ENCODE data around the gene NAT14. TPM values are rescaled to one million over a fixed set of nuclear protein-coding genes. Genes with fewer than 3 reads are reported as not detected.
"Not testable (repeated sequence)": the region's sequence is repeated elsewhere in the genome, so short reads cannot be mapped to it uniquely, and the experiment has no call there.

Gene NAT14
- polyA plus RNA-seq, 1 donor from 2014 or later = 6.1 TPM

DNA sequence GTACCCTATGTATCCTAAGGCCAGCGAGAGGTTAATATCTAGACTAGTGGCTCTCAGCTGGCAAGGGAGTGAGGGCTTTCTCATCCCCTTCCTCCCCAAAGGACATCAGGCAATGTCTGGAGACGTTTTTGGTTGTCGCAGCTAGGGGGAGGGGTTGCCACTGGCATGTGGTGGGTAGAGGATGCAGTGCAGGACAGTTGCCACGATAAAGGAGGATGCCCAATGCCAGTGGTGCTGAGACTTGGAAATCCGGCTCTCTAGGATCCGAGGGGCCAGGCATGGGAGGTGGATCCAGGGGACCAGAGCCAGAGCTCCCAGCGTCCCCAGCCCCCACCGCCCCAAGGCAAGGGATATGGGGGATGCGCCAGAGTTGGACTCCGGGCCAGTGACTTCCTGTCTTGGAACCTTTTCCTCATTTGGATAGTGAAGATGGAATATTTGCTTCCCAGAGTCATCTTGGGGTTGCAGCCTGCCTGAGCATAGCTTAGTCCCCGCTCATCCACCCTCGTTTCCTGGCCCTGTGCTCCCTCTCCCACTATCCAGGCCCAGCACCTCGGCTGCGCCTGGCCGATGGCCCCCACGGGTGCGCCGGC is 8.2 kb downstream of the NAT14 start:
- no peaks in the 10 kb centered on the region for H3K9me3 Mint-ChIP-seq
- H3K4me3 Mint-ChIP-seq = no peak overlapping the region
- no peak overlapping the region for H3K27ac Mint-ChIP-seq
- H3K36me3 Mint-ChIP-seq = no peaks in the 10 kb centered on the region
- H3K27me3 Mint-ChIP-seq = peaks cover 12% of the 10 kb centered on the region
- peaks cover 0 to 1% (median 0%) of the 10 kb centered on the region in 3 donors for H3K4me1 Mint-ChIP-seq

- Mint-ChIP-seq H3K27me3 (peaks cover 12% of the 10 kb centered on the region), H3K4me1 (peaks cover 0 to 1% (median 0%) of the 10 kb centered on the region in 3 donors), H3K9me3 (no peaks in the 10 kb centered on the region), H3K36me3 (no peaks in the 10 kb centered on the region), H3K4me3 (no peak overlapping the region), H3K27ac (no peak overlapping the region)
Measured at GRCh38 chr19:55493645-55494171, 8.7 kb downstream of the NAT14 start.

DNA sequence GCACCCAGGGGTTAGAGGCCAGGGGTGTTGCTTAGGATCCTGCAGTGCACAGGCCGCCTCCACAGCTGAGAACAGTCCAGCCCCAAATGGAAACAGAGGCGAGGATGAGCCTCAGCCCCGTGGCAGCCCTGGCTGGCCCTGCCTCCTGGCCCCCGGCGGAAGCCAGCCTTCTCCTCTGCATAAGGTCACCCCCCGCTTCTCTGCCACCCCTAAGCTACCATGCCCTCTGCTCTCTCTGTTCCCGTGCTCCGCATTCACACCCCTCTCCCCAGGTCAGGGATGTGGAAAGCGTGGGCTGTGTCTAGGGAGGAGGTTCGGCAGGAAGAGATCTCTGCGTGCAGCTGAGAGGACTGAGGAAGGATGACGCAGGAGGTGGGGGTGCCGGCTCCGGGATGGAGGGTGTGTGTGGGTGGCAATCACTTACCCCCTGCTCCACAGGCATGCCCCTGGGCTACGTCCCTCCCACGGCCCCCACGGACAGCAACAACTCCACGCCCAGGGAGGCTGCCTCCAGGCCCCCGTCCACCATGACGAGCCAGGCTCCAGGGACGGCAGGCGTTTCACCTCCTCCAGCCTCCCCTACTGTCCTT is 9.3 kb downstream of the NAT14 start:
- Mint-ChIP-seq H3K9me3 (no peaks in the 10 kb centered on the region), H3K4me1 (peaks cover 0 to 1% (median 0%) of the 10 kb centered on the region in 3 donors), H3K27me3 (peaks cover 12% of the 10 kb centered on the region), H3K36me3 (no peaks in the 10 kb centered on the region), H3K27ac (no peak overlapping the region), H3K4me3 (no peak overlapping the region)

GRCh38 chr19:55495646-55496349 is 10.8 kb downstream of the NAT14 start:
- H3K4me1 Mint-ChIP-seq = peaks cover 0 to 1% (median 0%) of the 10 kb centered on the region in 3 donors
- H3K27ac Mint-ChIP-seq = no peak overlapping the region
- H3K9me3 Mint-ChIP-seq = no peaks in the 10 kb centered on the region
- peak overlapping the region in 1 of 4 donors; percentile 5 for H3K4me3 Mint-ChIP-seq
- peaks cover 12% of the 10 kb centered on the region for H3K27me3 Mint-ChIP-seq
- H3K36me3 Mint-ChIP-seq = no peaks in the 10 kb centered on the region

DNA sequence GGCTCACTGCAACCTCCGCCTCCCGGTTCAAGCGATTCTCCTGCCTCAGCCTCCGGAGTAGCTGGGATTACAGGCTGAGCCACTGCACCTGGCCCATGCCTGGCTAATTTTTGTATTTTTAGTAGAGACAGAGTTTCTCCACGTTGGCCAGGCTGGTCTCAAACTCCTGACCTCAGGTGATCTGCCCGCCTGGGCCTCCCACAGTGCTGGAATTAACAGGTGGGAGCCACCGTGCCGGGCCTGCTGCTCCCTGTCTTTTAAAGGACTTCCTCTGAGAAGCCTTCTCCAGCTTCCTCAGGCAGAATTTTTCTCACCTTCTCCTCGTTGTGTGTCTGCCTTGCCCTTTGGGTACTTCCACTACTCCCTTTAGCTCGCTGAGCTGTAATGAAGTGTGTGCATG is 11.8 kb downstream of the NAT14 start:
- not testable (repeated sequence) for H3K36me3 Mint-ChIP-seq, H3K27ac Mint-ChIP-seq, H3K9me3 Mint-ChIP-seq, H3K4me1 Mint-ChIP-seq
- peak overlapping the region in 1 of 4 donors; percentile 68 for H3K4me3 Mint-ChIP-seq
- H3K27me3 Mint-ChIP-seq = peaks cover 12% of the 10 kb centered on the region

GRCh38 chr19:55497763-55498162 is 12.8 kb downstream of the NAT14 start:
- H3K4me3 Mint-ChIP-seq = no peak overlapping the region
- peaks cover 8% of the 10 kb centered on the region for H3K27me3 Mint-ChIP-seq
- H3K9me3 Mint-ChIP-seq = no peaks in the 10 kb centered on the region
- H3K36me3 Mint-ChIP-seq = peaks cover 1% of the 10 kb centered on the region
- no peak overlapping the region for H3K27ac Mint-ChIP-seq
- peaks cover 0 to 3% (median 1%) of the 10 kb centered on the region in 3 donors for H3K4me1 Mint-ChIP-seq

GRCh38 chr19:55498246-55498840 is 13.4 kb downstream of the NAT14 start:
- Mint-ChIP-seq H3K4me1 (peaks cover 4 to 5% (median 5%) of the 10 kb centered on the region in 3 donors), H3K4me3 (peak overlapping the region in 1 of 4 donors; percentile 29), H3K27ac (no peak overlapping the region), H3K36me3 (peaks cover 3% of the 10 kb centered on the region), H3K9me3 (no peaks in the 10 kb centered on the region), H3K27me3 (peaks cover 3% of the 10 kb centered on the region)

- no peak overlapping the region for H3K27ac Mint-ChIP-seq
- H3K9me3 Mint-ChIP-seq = no peaks in the 10 kb centered on the region
- H3K4me3 Mint-ChIP-seq = no peak overlapping the region
- peaks cover 6 to 14% (median 7%) of the 10 kb centered on the region in 3 donors for H3K4me1 Mint-ChIP-seq
- H3K27me3 Mint-ChIP-seq = no peaks in the 10 kb centered on the region
- peaks cover 3% of the 10 kb centered on the region for H3K36me3 Mint-ChIP-seq
Measured at GRCh38 chr19:55500368-55500952, 15.5 kb downstream of the NAT14 start.

DNA sequence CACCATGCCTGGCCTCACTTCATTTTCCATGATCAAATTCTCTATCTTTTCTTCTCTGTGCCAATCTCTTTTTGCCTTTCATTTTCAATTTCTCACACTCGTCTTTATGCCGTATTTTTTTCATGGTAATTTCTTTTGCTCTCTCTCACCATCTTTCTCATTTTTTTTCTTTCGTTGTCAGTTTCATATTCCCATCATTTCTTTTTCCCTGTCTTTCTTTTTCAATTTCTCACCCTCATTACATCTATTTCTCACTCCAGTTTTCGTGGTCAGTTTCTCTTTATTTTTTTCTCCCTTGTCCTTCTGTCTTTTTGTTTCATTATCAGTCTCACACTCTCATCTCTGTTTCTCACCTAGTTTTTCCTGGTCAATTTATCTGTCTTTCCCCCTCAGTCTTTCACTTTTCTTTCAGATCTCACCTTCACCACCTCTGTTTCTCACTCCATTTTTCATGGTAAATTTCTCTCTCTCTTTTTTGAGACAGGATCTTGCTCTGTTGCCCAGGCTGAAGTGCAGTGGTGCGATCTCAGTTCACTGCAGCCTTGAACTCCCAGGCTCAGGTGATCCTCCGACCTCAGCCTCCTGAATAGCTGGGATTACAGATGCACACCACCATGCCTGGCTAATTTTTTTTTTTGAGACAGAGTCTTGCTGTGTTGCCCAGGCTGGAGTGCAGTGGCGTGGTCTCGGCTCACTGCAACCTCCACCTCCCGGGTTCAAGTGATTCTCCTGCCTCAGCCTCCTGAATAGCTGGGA is 17.4 kb downstream of the NAT14 start:
- no peaks in the 10 kb centered on the region for H3K27me3 Mint-ChIP-seq
- peaks cover 3% of the 10 kb centered on the region for H3K36me3 Mint-ChIP-seq
- H3K4me3 Mint-ChIP-seq = peak overlapping the region in 2 of 4 donors; percentile 39 to 46
- no peaks in the 10 kb centered on the region for H3K9me3 Mint-ChIP-seq
- peak overlapping the region; percentile 4 to 76 (median 21) for H3K27ac Mint-ChIP-seq
- H3K4me1 Mint-ChIP-seq = peaks cover 6 to 14% (median 7%) of the 10 kb centered on the region in 3 donors

- peak overlapping the region; percentile 91 to 98 (median 93) for H3K27ac Mint-ChIP-seq
- peaks cover 5 to 14% (median 7%) of the 10 kb centered on the region in 3 donors for H3K4me1 Mint-ChIP-seq
- peaks cover 4% of the 10 kb centered on the region for H3K36me3 Mint-ChIP-seq
- no peaks in the 10 kb centered on the region for H3K9me3 Mint-ChIP-seq
- no peaks in the 10 kb centered on the region for H3K27me3 Mint-ChIP-seq
- peak overlapping the region; percentile 83 to 96 (median 96) for H3K4me3 Mint-ChIP-seq
Measured at GRCh38 chr19:55503157-55503501, 18.1 kb downstream of the NAT14 start.

DNA sequence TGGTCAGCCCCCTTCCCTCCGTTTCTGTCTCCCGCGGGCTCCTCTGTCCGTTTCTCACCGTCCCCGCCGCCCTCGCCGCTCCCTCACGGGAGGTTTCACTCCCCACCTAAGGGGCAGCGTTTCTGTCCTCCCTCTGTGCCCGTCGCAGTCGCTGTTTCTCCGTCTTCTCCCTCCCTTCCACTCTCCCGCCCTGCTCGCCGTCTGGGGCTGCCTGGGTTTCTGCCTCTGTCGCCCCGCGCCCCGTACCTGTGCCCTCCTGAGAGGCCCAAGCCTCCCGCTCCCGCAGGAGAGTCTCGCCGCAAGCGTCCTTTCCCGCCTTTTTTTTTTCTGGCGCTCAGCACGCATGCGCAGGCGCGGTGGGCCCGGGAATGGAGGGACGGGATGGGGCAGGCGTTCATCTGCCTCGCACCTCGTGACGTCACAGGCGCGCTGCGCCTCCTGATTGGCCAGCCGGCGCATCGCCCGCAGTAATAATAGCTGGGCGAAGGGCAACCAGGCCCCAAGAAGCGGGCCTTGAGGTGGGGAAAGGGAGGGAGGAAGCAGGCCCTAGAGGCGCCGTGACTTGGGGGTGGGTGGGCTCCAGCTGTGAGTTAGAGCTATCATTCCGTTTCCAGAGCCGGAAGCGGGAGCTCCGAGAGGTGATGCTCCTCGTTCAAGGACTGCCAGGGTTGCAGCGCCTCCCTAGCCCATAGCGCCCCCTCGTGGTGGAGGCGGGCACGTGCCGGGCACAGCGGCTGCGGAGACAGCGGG is 18.7 kb downstream of the NAT14 start:
- Mint-ChIP-seq H3K36me3 (peaks cover 4% of the 10 kb centered on the region), H3K9me3 (no peaks in the 10 kb centered on the region), H3K4me1 (peaks cover 5 to 14% (median 7%) of the 10 kb centered on the region in 3 donors), H3K27me3 (no peaks in the 10 kb centered on the region), H3K4me3 (peak overlapping the region; percentile 83 to 96 (median 96)), H3K27ac (peak overlapping the region; percentile 91 to 98 (median 93))

GRCh38 chr19:55504252-55504603 is 19.2 kb downstream of the NAT14 start:
- Mint-ChIP-seq H3K9me3 (no peaks in the 10 kb centered on the region), H3K27ac (peak overlapping the region; percentile 91 to 98 (median 93)), H3K4me3 (peak overlapping the region; percentile 83 to 96 (median 96)), H3K36me3 (peaks cover 4% of the 10 kb centered on the region), H3K27me3 (no peaks in the 10 kb centered on the region), H3K4me1 (peaks cover 5 to 14% (median 7%) of the 10 kb centered on the region in 3 donors)

- no peaks in the 10 kb centered on the region for H3K27me3 Mint-ChIP-seq
- H3K9me3 Mint-ChIP-seq = no peaks in the 10 kb centered on the region
- peaks cover 4% of the 10 kb centered on the region for H3K36me3 Mint-ChIP-seq
- H3K4me3 Mint-ChIP-seq = peak overlapping the region in 2 of 4 donors; percentile 9 to 26
- H3K4me1 Mint-ChIP-seq = peaks cover 5 to 14% (median 7%) of the 10 kb centered on the region in 3 donors
- H3K27ac Mint-ChIP-seq = peak overlapping the region in 1 of 3 donors; percentile 58
Measured at GRCh38 chr19:55504981-55505380, 20.0 kb downstream of the NAT14 start.
